Measurements from ENCODE around the gene VSIG10L. TPM values are rescaled to one million over a fixed set of nuclear protein-coding genes. Genes with fewer than 3 reads are reported as not detected.

The VSIG10L gene
- total RNA-seq, 1 experiment from 2014 or later: 4.6 TPM

- no peak for ATAC-seq
- Histone ChIP-seq H3K27ac (ENCODE audit: low read depth, low read length) (no peak overlapping the region), H3K79me2 (ENCODE audit: insufficient read depth, low read length) (no peaks in the 10 kb centered on the region), H4K20me1 (ENCODE audit: insufficient read depth) (no peaks in the 10 kb centered on the region), H3K9ac (ENCODE audit: low read length) (no peak overlapping the region), H3K36me3 (ENCODE audit: control insufficient read depth in 1 of 2, insufficient read depth in 2 of 2, low read length in 2 of 2) (no peaks in the 10 kb centered on the region), H3K27me3 (ENCODE audit: insufficient read depth, low read length) (no peaks in the 10 kb centered on the region), H3K9me2 (ENCODE audit: insufficient read depth) (no peaks in the 10 kb centered on the region), H3K9me3 (ENCODE audit: control insufficient read depth in 1 of 2, insufficient read depth in 1 of 2, low read depth in 1 of 2, low read length in 2 of 2) (no peaks in the 10 kb centered on the region), H3K4me1 (ENCODE audit: control insufficient read depth in 1 of 2, insufficient read depth in 2 of 2, low read length in 2 of 2) (peaks cover 2 to 10% of the 10 kb centered on the region in 2 experiments; a peak in 2 of 4 replicates), H2AFZ (ENCODE audit: low read depth, low read length, poor library complexity, severe bottlenecking) (no peak overlapping the region), H3K4me3 (replicated peaks in 1 of 2; ENCODE audit: low read depth in 1 of 2, low read length in 2 of 2) (no peak overlapping the region), H3K4me2 (ENCODE audit: low read length) (no peak overlapping the region)
- no TSS peak for BruUV-seq (replicated peaks)
- ChIA-PET POLR2A (no interaction called here), CTCF (no interaction called here), RAD21 (ENCODE audit: low non-redundant PET in 1 of 2, low total read pairs in 2 of 2, uncharacterized antibody in 2 of 2, unreplicated experiment in 2 of 2) (no interaction called here)
- TF ChIP-seq SIN3A (IDR thresholded peaks at IDR 0.05; ENCODE audit: low read depth): no peak
- no peak for TF ChIP-seq FOSL1 (IDR thresholded peaks at IDR 0.05; ENCODE audit: low read depth)
- TF ChIP-seq POLR2A (IDR thresholded peaks at IDR 0.05; ENCODE audit: borderline replicate concordance, extremely low read depth, insufficient read depth, insufficient read length): no peak
- TF ChIP-seq SRF (IDR thresholded peaks at IDR 0.05; ENCODE audit: low read depth): no peak
- no peak for TF ChIP-seq EZH2phosphoT487 (IDR thresholded peaks at IDR 0.05; ENCODE audit: borderline replicate concordance)
- TF ChIP-seq TCF7L2 (IDR thresholded peaks at IDR 0.05; ENCODE audit: borderline replicate concordance, extremely low read depth, insufficient read depth, insufficient read length): no peak
- no peak for TF ChIP-seq YY1 (IDR thresholded peaks at IDR 0.05; ENCODE audit: extremely low read depth, insufficient replicate concordance, low read depth, low read length)
- no peak for TF ChIP-seq EGR1 (IDR thresholded peaks at IDR 0.05; ENCODE audit: low read depth)
- TF ChIP-seq RAD21 (IDR thresholded peaks at IDR 0.05; ENCODE audit: low read depth): no peak
- no peak for TF ChIP-seq ELF1 (IDR thresholded peaks at IDR 0.05; ENCODE audit: borderline replicate concordance, low read depth)
- intact Hi-C loops (cut with micrococcal nuclease): no loop called here
- no peak for DNase-seq (ENCODE audit: low read depth, low spot score)
Measured at GRCh38 chr19:51330366-51330765, 11.6 kb downstream of the VSIG10L start.

DNA sequence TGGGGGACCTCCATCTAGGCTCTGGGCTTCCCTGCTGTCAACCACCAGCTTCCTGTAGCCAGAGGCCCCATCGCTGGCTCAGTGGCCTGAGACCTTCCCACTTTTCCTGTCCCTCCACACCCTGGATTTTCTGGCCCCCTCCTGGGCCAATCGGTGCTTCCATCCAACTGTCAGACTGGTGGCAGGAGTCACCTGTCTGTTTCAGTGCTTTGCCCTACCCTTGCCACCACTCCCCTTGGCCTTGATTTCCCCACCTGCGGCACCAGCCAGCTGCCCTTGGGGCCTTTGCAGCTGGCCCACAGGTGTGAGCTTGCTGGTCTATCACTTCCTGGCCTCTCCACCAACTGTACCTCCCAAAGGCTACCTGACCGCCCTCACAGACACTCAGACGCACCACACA lies 12.5 kb downstream of the VSIG10L start:
- ChIA-PET POLR2A (no interaction called here), RAD21 (ENCODE audit: low non-redundant PET in 1 of 2, low total read pairs in 2 of 2, uncharacterized antibody in 2 of 2, unreplicated experiment in 2 of 2) (no interaction called here), CTCF (no interaction called here)
- no peaks in the 10 kb centered on the region for H3K36me3 ChIP-seq (ENCODE audit: control insufficient read depth in 1 of 2, insufficient read depth in 2 of 2, low read length in 2 of 2)
- no peaks in the 10 kb centered on the region for H3K9me3 ChIP-seq (ENCODE audit: control insufficient read depth in 1 of 2, insufficient read depth in 1 of 2, low read depth in 1 of 2, low read length in 2 of 2)
- peaks cover 2 to 10% of the 10 kb centered on the region in 2 experiments; a peak in 2 of 4 replicates for H3K4me1 ChIP-seq (ENCODE audit: control insufficient read depth in 1 of 2, insufficient read depth in 2 of 2, low read length in 2 of 2)
- no peak overlapping the region for H3K9ac ChIP-seq (ENCODE audit: low read length)
- intact Hi-C loops (cut with micrococcal nuclease): no loop called here
- no peaks in the 10 kb centered on the region for H3K27me3 ChIP-seq (ENCODE audit: insufficient read depth, low read length)
- DNase-seq (ENCODE audit: low read depth, low spot score) (no peak), ATAC-seq (no peak)
- TF ChIP-seq CBX3 (IDR thresholded peaks at IDR 0.05; ENCODE audit: low read depth) (no peak), FOSL1 (IDR thresholded peaks at IDR 0.05; ENCODE audit: low read depth) (no peak), JUND (IDR thresholded peaks at IDR 0.05) (no peak), CTCF (IDR thresholded peaks at IDR 0.05 in 2 of 3, conservative IDR thresholded peaks at IDR 0.05 in 1 of 3; ENCODE audit: borderline replicate concordance in 1 of 3, insufficient read depth in 1 of 3, low read depth in 2 of 3, low read length in 2 of 3) (no peak)
- H4K20me1 ChIP-seq (ENCODE audit: insufficient read depth): no peaks in the 10 kb centered on the region
- no TSS peak for BruUV-seq (replicated peaks)
- H3K27ac ChIP-seq (ENCODE audit: low read depth, low read length): no peak overlapping the region
- H3K4me2 ChIP-seq (ENCODE audit: low read length): no peak overlapping the region
- no peaks in the 10 kb centered on the region for H3K79me2 ChIP-seq (ENCODE audit: insufficient read depth, low read length)
- no peaks in the 10 kb centered on the region for H3K9me2 ChIP-seq (ENCODE audit: insufficient read depth)
- H2AFZ ChIP-seq (ENCODE audit: low read depth, low read length, poor library complexity, severe bottlenecking): no peak overlapping the region
- no peak overlapping the region for H3K4me3 ChIP-seq (replicated peaks in 1 of 2; ENCODE audit: low read depth in 1 of 2, low read length in 2 of 2)

All from HCT116 (cell line).